ENCODE data around the gene NCBP1.

- TF ChIP-seq, protein P1, sequence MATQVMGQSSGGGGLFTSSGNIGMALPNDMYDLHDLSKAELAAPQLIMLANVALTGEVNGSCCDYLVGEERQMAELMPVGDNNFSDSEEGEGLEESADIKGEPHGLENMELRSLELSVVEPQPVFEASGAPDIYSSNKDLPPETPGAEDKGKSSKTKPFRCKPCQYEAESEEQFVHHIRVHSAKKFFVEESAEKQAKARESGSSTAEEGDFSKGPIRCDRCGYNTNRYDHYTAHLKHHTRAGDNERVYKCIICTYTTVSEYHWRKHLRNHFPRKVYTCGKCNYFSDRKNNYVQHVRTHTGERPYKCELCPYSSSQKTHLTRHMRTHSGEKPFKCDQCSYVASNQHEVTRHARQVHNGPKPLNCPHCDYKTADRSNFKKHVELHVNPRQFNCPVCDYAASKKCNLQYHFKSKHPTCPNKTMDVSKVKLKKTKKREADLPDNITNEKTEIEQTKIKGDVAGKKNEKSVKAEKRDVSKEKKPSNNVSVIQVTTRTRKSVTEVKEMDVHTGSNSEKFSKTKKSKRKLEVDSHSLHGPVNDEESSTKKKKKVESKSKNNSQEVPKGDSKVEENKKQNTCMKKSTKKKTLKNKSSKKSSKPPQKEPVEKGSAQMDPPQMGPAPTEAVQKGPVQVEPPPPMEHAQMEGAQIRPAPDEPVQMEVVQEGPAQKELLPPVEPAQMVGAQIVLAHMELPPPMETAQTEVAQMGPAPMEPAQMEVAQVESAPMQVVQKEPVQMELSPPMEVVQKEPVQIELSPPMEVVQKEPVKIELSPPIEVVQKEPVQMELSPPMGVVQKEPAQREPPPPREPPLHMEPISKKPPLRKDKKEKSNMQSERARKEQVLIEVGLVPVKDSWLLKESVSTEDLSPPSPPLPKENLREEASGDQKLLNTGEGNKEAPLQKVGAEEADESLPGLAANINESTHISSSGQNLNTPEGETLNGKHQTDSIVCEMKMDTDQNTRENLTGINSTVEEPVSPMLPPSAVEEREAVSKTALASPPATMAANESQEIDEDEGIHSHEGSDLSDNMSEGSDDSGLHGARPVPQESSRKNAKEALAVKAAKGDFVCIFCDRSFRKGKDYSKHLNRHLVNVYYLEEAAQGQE (IDR thresholded peaks at IDR 0.05; ENCODE audit: insufficient replicate concordance, low read depth), result no peak
- no peak for TF ChIP-seq CTCF (IDR thresholded peaks at IDR 0.05; ENCODE audit: insufficient read depth, low read length)
Observed at GRCh38 chr9:97599314-97599846, 34.2 kb upstream of the NCBP1 start.
